GM19238 (cell line): ENCODE data around the gene PRPF38A.
A peak's percentile ranks its signal among the peaks of the same experiment; 100 is the strongest.
"Not testable (repeated sequence)": the region's sequence is repeated elsewhere in the genome, so short reads cannot be mapped to it uniquely, and the experiment has no call there.

Source experiments
- DNase-seq: peaks from one replicate; pipeline ENCODE4 v3.0.0; 2011; ENCODE audit warnings: low spot score; ENCODE audit not compliant: insufficient read length

The PRPF38A gene, protein sequence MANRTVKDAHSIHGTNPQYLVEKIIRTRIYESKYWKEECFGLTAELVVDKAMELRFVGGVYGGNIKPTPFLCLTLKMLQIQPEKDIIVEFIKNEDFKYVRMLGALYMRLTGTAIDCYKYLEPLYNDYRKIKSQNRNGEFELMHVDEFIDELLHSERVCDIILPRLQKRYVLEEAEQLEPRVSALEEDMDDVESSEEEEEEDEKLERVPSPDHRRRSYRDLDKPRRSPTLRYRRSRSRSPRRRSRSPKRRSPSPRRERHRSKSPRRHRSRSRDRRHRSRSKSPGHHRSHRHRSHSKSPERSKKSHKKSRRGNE

DNA sequence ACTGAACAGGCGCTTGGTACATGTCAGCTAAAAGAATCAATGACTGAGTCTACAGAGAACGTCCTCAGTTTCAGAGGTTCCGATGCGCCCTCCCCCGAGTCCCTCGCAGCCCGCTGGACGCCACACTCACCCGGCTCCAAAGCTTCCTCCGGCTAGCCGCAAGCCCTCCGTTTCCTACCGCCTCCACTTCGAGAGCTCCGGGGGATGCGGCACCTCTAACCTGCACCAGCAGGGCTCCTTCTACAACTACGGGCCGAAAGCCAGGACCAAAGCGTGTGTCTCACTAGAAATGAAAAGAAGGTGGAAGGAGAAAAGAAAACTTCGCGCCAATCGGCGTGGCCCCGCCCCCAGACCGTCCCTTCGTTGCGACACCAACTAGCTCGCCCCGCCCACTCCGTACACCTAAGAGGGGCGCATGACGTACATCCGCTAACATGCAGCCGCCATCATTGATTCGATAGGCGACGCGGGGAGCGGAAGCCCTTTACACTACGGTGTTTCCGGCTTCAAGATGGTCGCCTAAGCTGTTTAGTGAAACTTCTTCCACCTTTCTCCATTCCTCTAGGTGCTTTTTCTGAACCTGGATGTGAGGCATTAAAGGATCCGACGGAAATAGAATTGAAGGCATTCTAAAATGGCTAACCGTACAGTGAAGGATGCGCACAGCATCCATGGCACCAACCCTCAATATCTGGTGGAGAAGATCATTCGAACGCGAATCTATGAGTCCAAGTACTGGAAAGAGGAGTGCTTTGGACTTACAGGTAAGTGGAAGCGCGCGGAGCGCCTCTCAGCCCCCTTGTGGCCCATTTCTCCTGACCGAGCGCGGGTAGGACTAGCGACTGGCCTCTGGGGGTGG is at the start of gene PRPF38A, which contains the start of gene ORC1:
PRPF38A (plus strand) TSS at position 487 of the 859 bp plus-strand sequence; CDS start at position 635, 148 bp downstream.
ORC1 (minus strand) TSS at position 308 of the 859 bp plus-strand sequence. CDS start 2,200 bp downstream, outside the sequence.
- peak; percentile 90 for DNase-seq

DNA sequence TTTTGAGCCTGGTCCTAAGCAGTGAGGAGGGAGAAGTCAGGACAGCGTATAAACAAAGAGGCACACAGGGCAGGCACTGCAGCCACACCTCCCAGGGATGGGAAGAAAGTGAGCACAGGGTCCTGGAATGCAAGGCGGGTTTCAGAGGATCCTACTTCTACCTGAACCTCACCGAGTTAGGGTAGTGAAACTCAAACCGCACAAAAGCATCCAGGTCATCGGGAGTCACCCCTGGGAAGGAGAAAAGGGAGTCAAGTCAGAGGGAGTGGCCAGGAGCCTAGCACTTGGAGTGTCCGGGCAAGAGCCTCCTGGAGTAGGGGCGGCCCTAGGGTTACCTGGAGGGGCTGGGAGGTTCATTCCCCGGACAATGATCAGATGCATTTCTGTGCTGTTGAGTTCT is 49.0 kb upstream of the PRPF38A start:
- DNase-seq, result no peak

DNA sequence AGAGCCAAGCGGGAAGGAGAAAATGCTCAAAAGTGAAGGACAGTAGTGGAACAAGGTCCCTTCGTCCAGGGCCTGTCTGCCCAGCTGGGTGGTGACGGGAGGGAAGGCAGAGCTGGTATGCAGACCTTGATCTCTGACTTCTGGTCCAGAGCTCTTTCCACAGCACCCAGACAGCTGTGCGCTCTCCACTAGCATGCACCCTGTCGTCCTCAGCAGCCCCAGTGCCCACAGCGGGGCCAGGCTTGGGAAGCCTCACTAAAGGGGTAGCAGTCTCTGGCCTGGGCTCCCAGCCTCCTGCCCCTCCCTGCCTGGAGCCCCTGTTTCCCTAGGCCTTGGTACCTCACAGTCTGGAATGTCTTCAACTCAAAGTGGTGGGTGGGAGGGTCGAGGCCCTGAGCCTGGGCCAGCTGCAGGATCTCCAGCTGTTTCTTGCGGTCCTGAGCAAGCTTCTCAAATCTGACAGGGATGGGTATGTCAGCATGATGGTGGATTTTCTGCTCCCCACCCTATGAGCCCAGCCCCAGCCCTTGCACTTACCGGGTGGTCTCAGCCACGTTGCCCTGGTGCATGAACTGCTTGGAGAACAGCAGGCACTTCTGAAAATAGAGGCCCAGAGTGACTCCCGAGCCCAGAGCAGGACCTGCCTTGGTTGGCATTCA is 48.4 kb upstream of the PRPF38A start:
- no peak for DNase-seq

DNA sequence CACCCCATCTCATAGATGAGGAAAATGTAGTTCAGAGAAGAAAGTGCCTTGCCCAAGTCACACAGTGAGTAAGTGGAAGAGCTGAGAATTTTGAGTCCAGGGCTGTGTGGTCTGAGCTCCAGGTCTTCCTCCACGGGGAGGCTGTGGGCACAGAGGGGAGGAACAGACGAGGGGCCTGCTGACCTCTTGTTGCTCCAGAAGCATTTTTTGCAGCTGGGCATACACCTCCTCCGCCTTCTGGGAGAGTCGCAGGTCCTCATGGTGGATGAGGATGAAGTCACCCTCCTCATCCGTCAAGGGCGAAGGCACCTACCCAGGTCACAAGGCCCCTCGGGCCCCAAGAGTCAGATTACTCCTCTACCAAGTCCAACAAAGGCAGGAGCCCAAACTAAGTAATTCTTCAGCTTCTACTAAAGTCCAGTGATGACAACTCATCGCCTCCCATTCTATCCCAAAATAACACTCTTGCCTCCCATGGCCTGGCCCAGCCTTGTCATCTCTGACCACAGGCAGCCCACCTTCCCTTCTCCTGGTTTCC is 47.5 kb upstream of the PRPF38A start:
- no peak for DNase-seq

DNA sequence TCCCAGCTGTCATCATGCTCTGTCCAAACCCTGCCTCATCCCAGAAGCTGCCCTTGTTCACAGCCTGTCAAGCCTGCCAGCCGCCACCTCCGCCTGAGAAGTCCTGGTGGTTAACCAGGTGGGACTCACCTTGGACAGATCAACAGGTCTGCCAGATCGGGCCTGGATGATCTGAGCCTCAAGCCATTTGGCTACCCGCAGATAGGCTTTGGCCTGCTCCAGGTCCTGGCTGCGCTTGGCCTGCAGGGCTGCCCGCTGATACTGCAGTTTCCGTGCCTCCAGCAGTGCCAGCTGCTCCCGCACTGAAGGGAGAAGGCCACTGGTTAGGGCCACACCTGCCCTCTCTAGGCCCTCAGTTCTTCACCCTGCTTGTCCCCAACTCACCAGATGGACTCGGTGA is 47.0 kb upstream of the PRPF38A start:
- DNase-seq, result no peak

DNA sequence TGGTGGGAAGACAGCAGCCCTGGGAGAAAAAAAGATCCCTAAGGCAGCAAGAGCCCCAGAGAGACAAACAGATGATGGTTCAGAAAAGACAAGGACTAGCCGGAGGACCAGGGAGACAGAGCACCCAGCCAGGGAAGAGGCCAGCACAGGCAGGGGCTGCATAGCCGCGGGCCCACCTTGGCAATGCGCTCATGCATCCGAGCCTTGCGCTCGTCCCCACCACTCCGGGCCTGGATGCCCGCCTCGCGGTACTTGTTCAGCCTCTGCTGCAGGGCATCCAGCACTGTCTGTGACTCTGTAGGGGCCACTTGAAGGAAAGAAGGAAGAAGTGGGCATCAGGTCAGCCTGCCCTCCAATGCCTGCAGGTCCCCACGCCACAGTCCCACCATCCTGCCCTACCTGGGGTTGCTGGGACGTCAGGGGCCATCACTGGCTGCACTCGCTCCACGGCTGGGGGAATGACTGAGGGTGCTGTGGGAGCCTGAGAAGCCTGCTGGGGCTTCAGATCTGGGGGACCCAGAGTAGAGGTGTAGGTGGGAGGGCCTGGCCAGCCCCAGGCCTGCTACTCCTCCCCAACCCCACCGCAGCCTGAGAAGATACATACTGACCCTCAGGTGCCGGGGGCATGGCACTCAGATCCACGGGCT is 45.4 kb upstream of the PRPF38A start:
- DNase-seq, result no peak

DNA sequence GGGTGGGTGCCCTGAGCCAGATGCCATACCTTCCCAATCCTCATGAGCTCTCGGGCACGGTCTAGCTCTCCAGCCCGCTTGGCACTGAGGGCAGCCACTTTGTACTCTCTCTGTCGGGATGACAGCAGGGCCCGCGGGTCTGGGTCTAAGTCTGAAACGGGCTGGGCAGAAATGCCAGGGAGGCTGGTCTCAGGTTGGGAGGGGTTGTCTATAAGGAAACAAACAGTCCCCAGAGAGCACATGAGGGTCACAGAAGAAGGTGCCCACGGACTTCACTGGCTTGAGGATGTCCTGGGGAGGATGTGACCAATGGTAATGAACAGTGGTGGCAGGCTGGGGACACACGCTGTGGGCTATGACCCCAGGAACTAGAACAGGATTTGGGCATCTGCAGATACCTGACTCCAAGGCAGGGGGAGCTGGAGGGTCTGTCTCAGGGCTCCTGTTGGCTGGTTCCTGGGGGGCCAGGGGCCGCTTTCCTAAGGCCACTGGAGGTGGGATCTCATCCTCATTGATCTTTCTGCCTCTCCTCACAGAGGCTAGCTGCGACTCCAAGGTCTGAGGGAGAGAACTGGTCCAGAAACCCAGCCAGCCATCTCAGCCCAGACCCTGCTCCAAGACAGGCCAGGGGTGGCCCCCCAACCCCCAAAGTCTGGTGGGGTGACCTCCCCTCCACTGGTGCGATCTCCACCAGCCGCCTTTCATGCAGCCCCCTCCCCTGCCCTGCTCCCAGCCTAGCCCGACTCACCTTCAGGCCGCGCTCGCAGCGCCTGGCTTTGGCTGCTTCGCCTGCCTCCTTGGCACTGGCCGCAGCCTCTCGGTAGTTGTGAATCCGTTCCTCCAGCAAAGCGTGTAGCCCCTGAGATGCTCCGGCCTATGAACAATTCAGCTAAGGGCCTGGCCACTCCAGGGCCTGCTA is 44.5 kb upstream of the PRPF38A start:
- DNase-seq, result no peak

DNA sequence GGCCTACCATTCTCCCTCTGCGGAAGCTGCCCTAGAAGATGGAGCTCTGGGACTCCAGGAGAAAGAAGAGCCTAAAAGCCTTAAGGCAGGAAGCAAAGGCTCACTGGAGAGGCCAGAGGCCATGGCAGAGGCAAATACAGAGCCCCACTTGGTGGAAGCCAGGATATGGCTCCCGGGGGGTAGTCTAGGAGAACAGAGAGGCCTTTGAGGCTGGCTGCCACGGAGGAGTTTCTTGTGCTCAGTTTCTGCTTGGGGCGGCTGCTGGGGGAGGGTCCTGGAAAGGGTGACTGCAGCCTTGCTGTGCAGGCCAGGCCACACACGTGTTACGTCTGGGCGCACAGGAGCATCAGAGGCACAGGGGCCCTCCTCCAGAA is 43.8 kb upstream of the PRPF38A start:
- no peak for DNase-seq

DNA sequence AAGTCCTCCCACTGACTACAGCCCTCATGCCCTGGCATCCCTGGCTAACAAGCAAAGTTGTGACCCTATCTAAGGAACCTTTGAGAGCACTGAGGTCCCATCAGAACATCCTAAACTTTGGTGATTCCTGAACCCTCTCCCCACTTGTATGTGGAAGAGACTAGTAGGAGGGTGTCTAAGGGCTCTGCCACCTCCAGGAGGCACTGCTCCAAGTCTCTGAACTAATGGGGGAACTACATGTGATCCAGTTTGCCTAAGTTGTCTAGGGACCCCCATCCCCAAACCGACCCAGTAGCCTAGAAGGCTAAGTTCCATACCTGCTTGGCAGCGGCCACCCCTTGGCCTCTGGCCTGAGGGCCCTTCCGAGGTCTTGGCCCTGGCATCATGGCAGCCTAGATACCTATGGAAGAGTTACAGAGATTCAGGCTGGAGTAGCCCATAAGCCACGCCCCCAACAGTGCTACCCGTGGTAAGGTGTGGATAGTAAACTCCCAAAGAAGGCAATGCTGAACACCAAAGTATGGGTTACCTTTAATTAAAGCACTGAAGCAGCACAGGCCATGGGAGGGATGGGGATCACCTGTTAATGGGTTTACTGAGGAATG is 40.1 kb upstream of the PRPF38A start:
- peak; percentile 23 for DNase-seq

DNA sequence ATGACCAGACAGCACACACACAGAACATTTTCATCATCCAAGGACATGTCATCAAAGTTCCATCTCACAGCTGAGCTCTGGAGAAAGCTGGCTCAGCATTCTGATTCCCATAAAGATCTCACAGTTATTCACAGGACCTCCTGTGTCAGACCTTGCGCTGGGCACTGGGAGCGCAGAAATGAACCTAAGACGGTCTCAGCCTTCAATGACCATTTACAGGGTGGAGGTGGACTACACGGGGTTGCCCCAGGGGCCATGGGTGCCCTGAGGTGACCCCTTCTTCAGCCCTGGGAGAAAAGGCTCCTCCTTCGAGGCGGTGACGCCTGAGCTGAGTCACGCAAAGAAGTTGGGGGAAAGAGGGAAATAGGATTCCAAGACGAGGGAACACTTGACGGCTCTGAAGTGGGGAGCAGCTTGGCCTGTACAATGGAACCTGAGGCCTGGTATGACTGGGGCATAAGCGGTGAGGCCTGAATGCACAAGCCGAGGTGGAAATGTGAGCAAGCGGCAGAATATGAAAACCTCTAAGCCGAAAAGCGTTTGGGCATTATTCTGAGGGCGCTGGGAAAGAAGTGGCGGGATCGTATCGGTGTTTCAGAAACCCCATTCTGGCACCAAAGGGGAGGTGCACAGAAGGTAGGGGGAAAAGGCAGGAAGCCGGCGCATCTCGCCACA is 39.2 kb upstream of the PRPF38A start:
- peak; percentile 18 for DNase-seq

DNA sequence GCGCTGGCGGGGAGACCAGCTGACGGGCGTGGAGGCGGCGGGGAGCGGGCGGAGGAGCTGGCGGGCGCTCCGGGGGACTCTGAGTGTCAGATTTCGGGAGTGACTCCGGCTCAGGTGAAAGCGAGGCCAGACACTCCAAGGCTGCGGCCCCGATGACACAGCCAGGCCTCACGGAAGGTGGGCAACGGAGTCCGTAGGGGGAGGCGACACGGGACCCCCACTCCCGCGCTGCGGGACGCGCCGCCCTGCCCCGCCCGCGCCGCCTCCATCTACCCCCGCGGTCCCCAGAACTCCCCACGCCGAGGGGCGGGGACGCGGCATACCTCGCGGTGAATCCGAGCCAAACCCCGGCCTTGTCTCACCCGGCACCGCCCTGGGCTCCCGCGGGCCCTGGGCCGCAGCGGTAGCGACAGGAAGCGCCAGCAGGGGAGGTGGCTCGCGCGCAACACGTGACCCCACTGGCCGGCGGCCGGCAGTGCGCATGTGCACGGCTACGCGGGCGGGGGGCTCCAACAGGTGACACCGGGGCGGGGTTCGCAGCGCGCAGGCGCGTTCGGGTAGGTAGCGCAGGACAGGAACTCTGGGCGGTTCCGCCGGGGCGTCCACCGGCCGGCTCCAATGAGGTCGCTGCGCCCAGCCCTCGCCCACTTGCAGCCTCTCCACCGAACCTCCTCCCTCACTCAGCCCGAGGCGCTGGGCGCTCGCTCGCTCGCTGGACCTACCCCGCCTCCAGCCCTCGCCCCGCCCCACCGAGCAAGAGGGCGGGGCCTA is 38.5 kb upstream of the PRPF38A start, which contains the start of gene CC2D1B:
CC2D1B (minus strand) TSS at position 460 of the 771 bp plus-strand sequence. CDS start 1,585 bp downstream, outside the sequence.
- DNase-seq, result peak; percentile 97

DNA sequence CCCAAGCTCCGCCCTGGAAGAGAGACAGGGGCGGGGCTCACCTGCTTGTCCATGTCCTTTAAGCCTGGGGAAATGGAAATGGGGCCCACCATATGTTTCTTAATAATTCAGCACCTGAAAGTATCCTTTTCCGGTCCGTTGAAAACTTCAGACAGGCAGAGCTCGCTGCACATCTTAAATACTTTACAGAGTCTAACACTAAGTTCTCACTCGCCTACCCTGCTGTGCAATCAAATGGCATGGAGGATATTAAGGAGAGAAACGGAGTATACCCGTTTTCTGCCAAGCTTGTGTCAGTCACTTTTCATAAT is 37.9 kb upstream of the PRPF38A start:
- no peak for DNase-seq

DNA sequence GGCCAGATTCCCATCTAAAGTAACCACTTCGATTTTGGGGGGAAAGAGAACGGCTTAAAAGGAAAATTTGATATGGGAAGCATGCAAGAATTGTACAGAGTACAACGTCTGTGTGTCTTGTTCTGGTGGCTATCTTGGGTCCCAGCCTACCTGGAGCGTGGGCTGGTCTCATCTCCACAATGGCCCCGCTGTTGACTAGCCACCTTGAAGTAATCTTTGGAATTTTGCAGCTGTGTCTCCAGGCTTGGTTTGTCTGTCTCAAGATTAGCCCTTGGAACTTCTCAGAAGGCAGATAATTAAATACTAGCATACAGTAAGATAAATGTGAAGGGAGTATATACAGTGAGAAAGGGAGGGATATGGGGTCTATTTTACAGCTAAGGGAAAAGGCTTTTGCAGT is 37.1 kb upstream of the PRPF38A start:
- no peak for DNase-seq

DNA sequence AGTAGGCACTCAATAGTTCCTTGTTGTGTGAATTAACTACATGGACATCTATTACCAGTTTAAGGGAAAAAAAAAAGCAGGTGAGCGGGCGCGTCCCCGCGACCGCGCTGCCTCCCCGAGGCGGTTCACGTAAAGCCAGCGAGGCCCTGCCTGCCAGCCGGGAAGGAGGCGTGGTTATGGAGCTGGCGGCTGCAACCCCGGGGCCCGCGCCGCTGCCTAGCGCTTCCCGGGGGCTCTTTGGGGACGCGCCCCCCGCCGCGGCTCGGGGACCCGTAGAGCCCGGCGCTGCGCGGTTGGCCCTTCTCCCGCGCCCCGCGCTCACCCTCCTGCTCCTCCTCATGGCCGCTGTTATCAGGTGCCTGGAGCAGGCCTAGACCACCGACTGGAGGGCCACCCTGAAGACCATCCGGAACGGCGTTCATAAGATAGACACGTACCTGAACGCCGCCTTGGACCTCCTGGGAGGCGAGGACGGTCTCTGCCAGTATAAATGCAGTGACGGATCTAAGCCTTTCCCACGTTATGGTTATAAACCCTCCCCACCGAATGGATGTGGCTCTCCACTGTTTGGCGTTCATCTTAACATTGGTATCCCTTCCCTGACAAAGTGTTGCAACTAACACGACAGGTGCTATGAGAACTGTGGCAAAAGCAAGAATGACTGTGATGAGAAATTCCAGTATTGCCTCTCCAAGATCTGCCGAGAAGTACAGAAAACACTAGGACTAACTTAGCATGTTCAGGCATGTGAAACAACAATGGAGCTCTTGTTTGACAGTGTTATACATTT is 35.8 kb upstream of the PRPF38A start:
- DNase-seq, result peak; percentile 45

DNA sequence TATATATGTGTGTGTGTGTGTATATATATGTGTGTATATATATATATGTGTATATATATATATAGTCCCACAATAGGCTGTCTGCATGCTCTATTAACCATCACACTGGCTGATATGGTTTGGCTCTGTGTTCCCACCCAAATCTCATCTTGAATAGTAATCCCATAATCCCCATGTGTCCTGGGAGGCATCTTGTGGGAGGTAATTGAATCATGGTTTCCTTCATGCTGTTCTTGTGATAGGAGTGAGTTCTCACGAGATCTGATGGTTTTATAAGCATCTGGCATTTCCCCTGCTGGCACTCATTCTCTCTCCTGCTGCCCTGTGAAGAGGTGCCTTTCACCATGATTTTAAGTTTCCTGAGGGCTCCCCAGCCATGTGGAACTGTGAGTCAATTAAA is 34.6 kb upstream of the PRPF38A start:
- not testable (repeated sequence) for DNase-seq

DNA sequence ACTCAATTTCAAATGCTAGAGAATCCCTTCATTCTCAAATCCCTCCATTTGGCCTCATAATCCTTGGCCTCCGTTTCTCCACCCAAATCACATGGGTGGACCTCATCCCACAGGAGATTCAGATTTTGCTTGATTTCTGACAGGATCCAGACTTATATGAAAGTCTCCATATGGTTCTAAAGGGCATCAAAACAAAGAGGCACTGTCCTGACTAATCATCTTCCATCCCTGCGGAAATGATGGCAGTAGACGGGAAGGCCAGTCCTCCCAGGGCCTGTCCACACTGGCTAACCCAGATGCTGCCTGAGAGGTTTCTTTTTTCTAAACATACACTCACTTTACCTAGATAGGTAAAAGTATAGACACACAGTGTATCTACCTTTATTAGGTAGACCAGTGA is 19.0 kb upstream of the PRPF38A start:
- no peak for DNase-seq

DNA sequence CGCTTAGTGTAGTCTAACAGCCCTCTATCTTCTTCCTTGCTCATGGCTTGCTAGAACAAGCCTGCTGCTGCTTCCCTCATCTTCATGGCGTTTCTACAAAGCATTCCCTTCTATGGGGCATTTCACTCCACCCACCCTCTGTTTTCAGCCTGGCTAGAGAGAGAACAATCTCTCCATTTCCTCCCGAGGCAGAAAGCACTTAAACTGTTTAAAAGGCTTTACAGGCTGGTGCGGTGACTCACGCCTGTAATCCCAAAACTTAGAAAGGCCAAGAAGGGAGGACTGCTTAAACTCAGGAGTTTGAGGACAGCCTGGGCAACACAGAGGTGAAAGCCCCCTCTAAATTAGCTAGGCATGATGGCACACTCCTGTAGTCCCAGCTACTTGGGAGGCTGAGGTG is 17.9 kb upstream of the PRPF38A start:
- DNase-seq, result no peak

DNA sequence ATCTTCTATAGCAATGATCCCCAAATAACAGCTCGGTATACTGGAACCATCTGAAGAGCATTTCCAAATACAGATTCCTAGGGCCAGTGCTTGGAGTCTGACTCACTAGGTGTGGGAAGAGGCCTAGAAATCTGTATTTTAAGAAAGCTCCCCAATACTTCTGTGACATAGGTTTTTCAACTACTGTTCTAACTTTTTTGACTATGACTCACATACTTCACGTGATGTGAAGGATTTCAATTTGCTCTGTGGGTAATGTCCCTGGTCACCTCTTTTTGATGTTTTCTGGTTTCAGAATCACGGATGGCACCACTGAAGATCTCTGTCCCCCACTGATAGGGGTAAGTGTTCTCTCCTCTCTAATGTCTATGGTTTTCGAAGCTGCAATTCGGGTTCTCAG is 11.2 kb upstream of the PRPF38A start:
- no peak for DNase-seq
